Measurements from ENCODE around the gene RSPH6A.
"Not testable (repeated sequence)": the region's sequence is repeated elsewhere in the genome, so short reads cannot be mapped to it uniquely, and the experiment has no call there.

RSPH6A gene

GRCh38 chr19:45799541-45799940 is 15.6 kb downstream of the RSPH6A start:
- not testable (repeated sequence) for FAIRE-seq

GRCh38 chr19:45798995-45799517 is 16.1 kb downstream of the RSPH6A start:
- no peak for FAIRE-seq

GRCh38 chr19:45794627-45795026 is 20.5 kb downstream of the RSPH6A start:
- FAIRE-seq, result no peak

GRCh38 chr19:45793876-45794275 is 21.2 kb downstream of the RSPH6A start:
- no peak for FAIRE-seq

- no peak for FAIRE-seq
Measured at GRCh38 chr19:45793178-45793564, 21.9 kb downstream of the RSPH6A start.

GRCh38 chr19:45792470-45793177 is 22.5 kb downstream of the RSPH6A start, which contains the start of gene DMWD:
TSS of gene DMWD (minus strand) at chr19:45792845. CDS start at chr19:45792756, 89 bp downstream.
- FAIRE-seq, result no peak

GRCh38 chr19:45791744-45792469 is 23.2 kb downstream of the RSPH6A start:
- no peak for FAIRE-seq

GRCh38 chr19:45790942-45791341 is 24.2 kb downstream of the RSPH6A start:
- no peak for FAIRE-seq

GRCh38 chr19:45789035-45789786 is 25.9 kb downstream of the RSPH6A start:
- no peak for FAIRE-seq

GRCh38 chr19:45786533-45786894 is 28.6 kb downstream of the RSPH6A start:
- FAIRE-seq, result no peak

GRCh38 chr19:45785781-45786532 is 29.2 kb downstream of the RSPH6A start:
- no peak for FAIRE-seq

GRCh38 chr19:45785097-45785496 is 30.0 kb downstream of the RSPH6A start:
- no peak for FAIRE-seq

GRCh38 chr19:45784096-45784495 is 31.0 kb downstream of the RSPH6A start:
- FAIRE-seq, result no peak

GRCh38 chr19:45782820-45783785 is 32.0 kb downstream of the RSPH6A start:
- no peak for FAIRE-seq

GRCh38 chr19:45782162-45782691 is 32.9 kb downstream of the RSPH6A start, which contains the start of gene DMPK:
TSS of gene DMPK (minus strand) at chr19:45782490. CDS start at chr19:45782352, 138 bp downstream.
- FAIRE-seq, result no peak

- no peak for FAIRE-seq
Measured at GRCh38 chr19:45781214-45782161, 33.6 kb downstream of the RSPH6A start.

GRCh38 chr19:45780448-45781213 is 34.5 kb downstream of the RSPH6A start:
- no peak for FAIRE-seq

- FAIRE-seq, result no peak
Measured at GRCh38 chr19:45780146-45780447, 35.0 kb downstream of the RSPH6A start.
